Activated CD4-positive, alpha-beta T cell treated with anti-CD3 and anti-CD28 coated beads, Interleukin-2, amount 50 U/mL, for 16 hours (primary cell): Measurements from ENCODE around the gene KRTAP19-5.

Experiments used
- DNase-seq: peaks from one replicate; pipeline ENCODE4 v3.0.0-alpha.2; 2020

The KRTAP19-5 gene

DNA sequence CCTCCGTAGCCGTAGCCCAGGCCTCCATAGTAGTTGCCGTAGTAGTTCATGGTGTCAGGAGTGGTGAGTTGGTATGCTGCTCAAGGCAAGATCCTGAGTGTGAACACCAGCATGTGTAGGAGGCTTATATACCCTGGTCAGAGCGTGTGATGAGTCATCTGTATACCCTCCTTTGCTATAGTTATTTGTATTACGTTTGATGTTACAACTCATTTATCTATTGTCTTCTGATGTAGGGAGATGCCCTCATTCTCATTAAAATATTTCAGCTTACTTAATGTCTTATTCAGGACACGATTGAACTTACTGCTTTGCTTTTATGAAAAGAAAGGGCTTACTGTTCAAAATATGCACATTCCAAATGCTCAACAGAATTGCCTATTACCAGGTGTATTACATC lies at the start of gene KRTAP19-5:
Gene KRTAP19-5 (minus strand): TSS at position 101 of the 400 bp plus-strand sequence. CDS start 51 bp downstream, at position 50.
- no peak for DNase-seq

GRCh38 chr21:30541764-30542163 lies 39.8 kb upstream of the KRTAP19-5 start, which contains the start of gene KRTAP19-6:
Gene KRTAP19-6, minus strand, starts transcription at chr21:30541864. Its CDS starts 31 bp downstream, at chr21:30541833.
- DNase-seq = no peak

DNA sequence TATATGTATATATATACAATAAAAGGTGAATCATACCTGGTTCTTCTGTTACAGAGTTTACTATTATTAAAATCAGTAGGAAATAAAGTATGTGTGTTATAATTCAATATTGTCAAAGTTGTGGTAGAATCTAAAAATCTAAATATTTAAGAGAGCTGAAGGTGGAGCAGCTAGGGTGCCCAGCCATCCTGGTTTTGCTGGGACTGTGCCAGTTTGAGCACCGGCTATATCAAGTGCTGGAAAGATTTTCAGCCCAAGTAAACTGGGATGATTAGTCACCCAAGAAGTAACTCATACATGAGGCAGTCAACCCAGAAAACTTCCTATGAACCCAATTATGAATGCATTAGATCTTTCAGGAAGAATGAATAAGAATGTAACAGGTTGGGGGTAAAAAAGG lies 16.9 kb upstream of the KRTAP19-5 start:
- DNase-seq = no peak

DNA sequence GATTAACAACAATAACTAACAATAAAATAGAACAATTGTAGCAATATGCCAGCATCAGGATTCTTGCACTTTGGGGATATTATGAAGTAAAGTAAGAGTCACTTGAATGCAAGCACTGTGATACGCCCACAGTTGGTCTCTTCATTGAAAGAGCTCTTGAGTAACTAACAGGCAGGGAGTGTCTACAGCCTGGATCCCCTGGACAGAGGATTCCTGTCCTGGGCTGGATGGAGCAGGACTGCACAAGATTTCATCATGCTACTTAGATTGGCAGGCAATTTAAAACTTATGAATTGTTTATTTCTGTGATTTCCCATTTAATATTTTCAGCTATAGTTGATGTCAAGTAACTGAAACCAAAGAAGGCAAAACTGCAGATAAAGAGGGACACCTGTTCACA lies 13.7 kb upstream of the KRTAP19-5 start:
- DNase-seq = no peak

GRCh38 chr21:30505621-30506205 lies 3.8 kb upstream of the KRTAP19-5 start:
- peak; percentile 29 for DNase-seq

GRCh38 chr21:30497065-30497464 lies 4.9 kb downstream of the KRTAP19-5 start, which contains the start of gene KRTAP19-4:
Gene KRTAP19-4, minus strand, starts transcription at chr21:30497165. Its CDS starts 55 bp downstream, at chr21:30497110.
- no peak for DNase-seq

GRCh38 chr21:30491963-30492428 lies 9.9 kb downstream of the KRTAP19-5 start, which contains the start of gene KRTAP19-3:
Gene KRTAP19-3, minus strand, starts transcription at chr21:30492013. Its CDS starts 56 bp downstream, at chr21:30491957.
- no peak for DNase-seq

DNA sequence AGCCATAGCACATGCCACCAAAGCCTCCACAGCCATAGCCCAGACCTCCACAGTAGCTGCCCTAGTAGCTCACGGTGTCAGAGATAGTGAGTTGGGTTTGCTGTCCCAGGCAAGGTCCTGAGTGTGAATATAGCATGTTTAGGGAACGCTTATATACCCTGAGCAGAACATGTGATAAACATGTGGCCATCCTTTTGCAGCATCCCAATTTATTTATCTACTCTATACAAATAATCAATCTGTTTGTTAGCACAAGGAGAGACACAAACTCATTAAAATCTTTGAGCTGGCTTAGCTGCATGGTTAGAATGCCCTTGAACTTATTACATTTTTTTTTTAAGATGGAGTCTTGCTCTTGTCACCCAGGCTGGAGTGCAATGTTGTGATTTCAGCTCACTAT lies 14.6 kb downstream of the KRTAP19-5 start, which contains the start of gene KRTAP19-2:
Gene KRTAP19-2 (minus strand): TSS at position 101 of the 400 bp plus-strand sequence. CDS start 88 bp downstream, at position 13.
- DNase-seq = no peak

- DNase-seq = no peak
These were observed 15.8 kb downstream of the KRTAP19-5 start for GRCh38 chr21:30486180-30486579.

DNA sequence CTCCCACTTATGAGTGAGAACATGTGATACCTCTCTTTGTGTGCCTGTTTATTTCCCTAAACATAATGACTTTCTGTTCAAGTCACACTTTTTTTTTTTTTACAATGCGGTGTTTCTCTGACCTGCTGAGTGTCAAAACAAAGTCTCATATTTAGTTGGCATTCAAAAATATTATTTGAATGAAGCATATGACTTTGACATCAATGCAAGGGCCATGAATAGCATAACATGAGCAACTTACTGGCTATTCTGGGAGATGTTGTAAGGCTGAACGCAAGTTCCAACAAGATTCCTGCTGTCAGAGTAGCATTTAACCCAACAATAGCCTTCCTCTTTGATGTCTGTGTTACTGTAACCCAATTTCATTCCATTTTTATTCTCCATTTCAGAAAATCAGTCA lies 19.8 kb downstream of the KRTAP19-5 start:
- no peak for DNase-seq

DNA sequence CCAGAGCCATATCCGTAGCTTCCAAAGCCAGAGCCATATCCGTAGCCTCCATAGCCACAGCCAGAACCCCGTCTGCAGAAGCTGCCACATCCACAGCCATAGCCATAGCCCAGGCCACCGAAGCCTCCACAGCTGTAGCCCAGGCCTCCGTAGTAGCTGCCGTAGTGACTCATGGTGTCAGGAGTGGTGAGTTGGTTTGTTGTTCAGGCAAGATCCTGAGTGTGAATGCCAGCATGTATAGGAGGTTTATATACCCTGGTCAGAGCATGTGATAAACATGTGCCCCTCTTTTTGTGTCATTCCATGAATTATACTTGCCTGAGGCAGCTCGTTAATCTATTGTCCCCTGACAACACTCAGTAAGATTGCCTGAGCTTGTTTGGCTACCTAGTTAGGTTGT lies 21.8 kb downstream of the KRTAP19-5 start, which contains the start of gene KRTAP19-1:
Gene KRTAP19-1 (minus strand): TSS at position 223 of the 400 bp plus-strand sequence. CDS start 50 bp downstream, at position 173.
- DNase-seq = no peak

GRCh38 chr21:30479259-30479658 lies 22.7 kb downstream of the KRTAP19-5 start:
- DNase-seq = no peak

- DNase-seq = no peak
These were observed 23.9 kb downstream of the KRTAP19-5 start for GRCh38 chr21:30478004-30478403.

DNA sequence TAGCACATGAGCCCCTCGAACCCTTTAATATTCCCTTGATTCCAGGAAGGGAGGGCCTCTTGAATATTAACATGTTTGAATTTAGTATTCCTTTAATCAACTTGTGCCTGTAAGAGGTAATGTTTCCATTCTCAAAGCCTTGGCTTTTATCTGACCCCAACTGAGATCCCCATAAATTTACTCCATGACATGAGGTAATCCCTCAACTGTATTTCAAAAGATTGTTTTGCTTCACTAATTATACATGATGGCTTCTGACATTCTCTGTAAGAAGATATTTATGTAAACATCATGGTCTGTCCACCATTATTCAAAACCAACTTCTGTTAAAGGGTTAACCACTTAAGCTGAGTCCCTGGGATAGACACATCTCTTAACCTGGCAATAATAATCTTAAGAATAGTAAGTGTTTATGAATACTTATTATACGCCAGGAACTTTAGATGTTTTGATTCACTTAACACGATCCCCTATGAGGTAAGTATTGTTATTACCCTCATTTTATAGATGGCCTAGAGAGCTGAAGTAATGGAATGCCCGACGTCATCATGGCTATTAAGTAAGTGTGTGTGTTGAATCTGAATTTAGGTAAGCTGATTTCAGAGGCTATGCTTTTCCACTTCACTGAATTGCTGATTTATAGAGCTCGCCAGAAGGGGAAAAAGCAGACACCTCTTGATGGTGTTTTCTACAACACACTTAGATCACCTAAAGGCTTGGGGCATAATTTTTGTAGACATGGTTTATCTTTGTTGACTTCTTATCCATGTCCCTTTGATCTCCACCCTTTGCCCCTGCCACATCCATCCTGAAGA lies 32.8 kb downstream of the KRTAP19-5 start:
- no peak for DNase-seq

GRCh38 chr21:30463713-30464112 lies 38.2 kb downstream of the KRTAP19-5 start:
- DNase-seq = no peak
